NCI-H2196 treated with DMSO at 0.1 percent for 48 hours (cell line): ENCODE data around the gene STK16.

Experiments used
- DNase-seq: peaks from one replicate; lab custom pipeline; 2025; ENCODE audit not compliant: unreplicated experiment; lab: John Stamatoyannopoulos, UW

STK16 gene

GRCh38 chr2:219268294-219268693 lies 23.0 kb downstream of the STK16 start:
- no peak for DNase-seq

- peak; percentile 51 for DNase-seq
Measured at GRCh38 chr2:219269362-219270054, 24.2 kb downstream of the STK16 start.

- no peak for DNase-seq
Measured at GRCh38 chr2:219270055-219270372, 24.7 kb downstream of the STK16 start.

DNA sequence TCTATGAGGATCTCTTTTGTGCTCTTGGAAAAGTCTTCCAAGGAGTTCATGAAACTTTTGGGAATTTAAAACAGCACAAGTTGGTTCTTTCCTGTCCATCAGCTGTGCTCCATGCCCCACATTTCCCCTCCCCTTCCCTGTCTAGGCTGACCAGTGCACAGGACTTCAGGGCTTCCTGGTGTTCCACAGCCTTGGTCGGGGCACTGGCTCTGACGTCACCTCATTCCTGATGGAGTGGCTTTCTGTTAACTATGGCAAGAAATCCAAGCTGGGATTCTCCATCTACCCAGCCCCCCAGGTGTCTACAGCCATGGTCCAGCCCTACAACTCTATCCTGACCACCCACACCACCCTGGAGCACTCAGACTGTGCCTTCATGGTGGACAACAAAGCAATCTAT lies 25.7 kb downstream of the STK16 start:
- DNase-seq: no peak

- no peak for DNase-seq
Measured at GRCh38 chr2:219272356-219272755, 27.1 kb downstream of the STK16 start.

DNA sequence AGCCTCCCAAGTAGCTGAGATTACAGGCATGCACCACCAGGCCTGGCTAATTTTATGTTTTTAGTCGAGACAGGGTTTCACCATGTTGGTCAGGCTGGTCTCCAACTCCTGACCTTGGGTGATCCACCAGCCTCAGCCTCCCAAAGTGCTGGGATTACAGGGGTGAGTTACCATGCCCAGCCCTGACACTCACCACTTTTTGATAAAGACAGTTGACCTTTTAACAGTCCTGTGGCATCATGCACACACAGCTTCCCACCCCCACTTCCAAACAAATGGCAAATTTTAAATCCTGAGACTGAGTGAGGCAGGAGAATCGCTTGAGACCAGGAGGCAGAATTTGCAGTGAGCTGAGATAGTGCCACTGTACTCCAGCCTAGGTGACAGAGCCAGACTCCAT lies 27.7 kb downstream of the STK16 start:
- DNase-seq: no peak

DNA sequence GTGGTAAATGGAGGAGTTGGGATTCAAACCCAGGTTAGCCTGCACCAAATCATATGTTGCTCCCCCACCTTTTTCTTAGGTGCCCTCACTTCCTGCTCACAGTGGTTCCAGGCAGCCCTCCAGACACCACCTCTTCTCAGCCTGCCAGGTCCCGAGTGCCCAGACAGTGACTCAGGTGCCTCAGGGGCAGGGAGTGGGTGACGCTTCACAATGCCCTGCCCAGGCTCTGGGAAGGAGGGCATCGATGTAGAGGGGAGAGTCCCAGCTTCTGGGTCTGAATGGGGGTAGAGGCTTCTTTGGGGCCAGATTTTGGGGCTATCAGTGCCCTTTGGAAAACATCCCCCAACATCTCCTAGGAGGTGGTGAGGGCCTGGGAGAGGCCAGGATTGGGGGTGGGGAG lies 28.7 kb downstream of the STK16 start:
- DNase-seq: no peak

GRCh38 chr2:219274361-219274921 lies 29.2 kb downstream of the STK16 start:
- no peak for DNase-seq

DNA sequence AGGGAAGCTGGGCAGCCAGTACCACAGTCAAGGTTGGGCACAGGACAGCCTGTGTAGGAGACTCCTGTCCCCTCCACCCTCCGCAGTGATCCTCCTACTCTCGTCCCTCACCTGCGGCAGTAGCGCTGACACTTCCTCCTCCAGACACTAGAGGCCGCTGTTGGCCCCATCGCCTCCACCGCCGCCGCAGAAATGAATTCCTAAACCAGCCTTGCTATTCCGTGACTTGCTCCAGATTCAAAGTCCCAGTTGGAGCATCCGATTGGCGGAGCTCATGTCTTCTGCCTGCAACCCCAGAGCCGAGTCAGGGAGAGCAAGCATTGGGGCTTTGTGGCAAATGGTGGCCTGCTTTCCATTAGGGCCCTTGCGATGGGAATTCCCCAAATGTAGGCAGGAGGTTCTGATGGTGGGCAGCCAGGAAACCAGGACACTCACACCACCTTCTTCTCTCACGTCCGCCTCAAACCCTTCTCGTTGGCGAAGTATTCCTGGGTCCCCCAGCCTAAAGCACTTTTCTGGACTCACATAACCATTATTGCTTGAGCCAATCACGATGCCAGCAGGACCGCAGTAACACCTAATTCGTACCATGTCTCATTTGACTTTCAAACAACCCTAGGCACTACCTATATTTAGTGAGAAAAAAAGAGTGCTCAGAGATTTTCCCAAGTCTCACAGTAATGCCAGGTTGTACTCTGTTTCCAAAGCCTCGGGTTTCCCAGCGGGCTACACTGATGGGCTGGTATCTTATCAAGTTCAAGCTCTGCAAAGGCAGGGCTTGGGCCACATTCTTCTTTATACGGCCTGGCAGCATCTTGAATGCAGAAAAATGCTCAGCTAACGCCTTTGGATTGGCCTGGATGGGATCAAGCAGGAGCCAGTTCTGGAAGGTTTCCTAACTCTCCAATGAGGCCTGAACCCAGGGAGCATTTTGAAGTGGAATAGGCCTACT lies 32.7 kb downstream of the STK16 start:
- peak; percentile 86 for DNase-seq

- no peak for DNase-seq
Measured at GRCh38 chr2:219278655-219279150, 33.4 kb downstream of the STK16 start.

DNA sequence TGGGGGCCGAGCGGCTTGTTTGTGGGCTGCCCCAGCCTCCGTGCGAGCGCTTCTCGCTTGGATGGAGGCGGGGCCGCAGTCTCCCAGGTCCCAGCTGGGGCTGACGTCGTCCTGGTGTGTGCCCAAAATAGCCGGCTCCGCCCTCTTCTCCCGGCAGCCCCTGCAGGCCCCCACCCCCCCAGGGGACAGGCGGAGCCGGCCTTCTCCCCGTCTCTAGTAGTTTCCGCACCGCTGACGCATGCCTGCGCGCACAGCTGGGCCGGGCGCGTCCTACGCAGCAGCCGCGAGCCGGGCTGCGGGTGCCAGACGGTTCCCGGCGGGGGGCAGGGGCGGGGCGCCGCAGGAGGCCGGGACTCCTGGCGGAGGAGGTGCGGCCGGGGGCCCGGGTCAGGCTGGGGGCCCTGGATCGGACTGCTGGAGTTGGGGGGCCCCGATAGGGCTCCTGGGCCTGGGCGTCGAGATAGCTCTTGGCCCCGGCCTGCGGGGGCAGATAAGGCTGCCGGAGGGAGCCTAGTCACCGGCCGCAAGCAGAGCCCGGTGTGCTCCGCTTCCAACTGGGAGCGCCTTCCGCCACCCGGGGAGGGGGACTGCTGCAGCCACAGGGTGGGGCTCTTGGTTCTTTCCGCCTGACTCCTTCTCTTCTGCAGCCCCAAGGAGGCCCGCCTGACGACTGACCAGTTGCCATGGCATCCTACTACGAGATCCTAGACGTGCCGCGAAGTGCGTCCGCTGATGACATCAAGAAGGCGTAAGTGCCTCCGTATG lies 34.1 kb downstream of the STK16 start, which contains the start of gene DNAJB2:
TSS of gene DNAJB2 (plus strand) at position 216 of the 765 bp plus-strand sequence. CDS start at position 684, 468 bp downstream.
- DNase-seq: peak; percentile 96

DNA sequence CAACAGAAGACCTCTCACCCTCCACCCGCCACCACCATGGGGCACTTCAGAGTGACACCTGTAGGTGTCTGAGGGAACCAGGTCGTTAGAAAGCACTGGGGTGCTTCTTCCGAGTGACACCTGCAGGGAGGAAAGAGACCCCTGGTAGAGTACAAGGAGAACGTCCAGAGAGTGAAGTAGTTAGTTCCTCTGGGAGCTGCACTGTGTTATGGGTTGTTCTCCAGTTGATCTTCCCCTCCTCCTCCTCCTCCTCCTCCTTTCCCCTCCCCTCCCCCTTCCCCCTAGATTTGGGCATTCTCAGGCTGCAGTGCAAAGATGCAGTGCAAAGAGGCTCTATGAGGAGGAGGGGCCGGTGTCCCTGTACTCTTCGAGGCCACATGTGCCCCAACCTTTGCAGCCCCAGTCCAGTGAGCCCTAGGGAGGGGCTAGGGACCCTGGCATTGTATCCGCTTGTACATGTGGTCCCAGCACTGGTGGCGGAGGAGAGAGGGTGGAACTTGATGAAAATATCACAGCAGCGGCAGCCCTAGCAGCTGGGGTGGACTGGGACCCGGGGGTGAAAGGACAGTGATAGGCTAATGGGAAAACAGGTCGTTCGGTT lies 34.7 kb downstream of the STK16 start:
- DNase-seq: no peak

DNA sequence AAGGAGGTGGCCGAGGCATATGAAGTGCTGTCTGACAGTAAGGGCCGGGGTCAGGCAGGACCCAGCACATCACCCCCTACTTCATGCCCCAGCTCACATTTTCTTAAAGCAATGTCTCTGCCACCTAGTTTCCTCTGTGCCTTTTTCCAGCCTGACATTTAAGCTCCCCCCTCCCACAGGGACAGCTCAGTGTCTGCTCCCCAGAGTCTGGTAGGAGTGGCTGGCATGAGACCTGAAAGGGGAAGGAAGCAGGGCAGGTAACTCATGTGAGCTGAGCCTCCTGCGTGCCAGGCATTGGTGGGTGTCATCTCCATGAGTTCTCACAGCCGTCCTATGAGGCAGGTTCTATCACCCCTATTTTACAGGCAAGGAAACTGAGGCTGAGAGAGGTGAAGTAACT lies 35.4 kb downstream of the STK16 start:
- DNase-seq: no peak

DNA sequence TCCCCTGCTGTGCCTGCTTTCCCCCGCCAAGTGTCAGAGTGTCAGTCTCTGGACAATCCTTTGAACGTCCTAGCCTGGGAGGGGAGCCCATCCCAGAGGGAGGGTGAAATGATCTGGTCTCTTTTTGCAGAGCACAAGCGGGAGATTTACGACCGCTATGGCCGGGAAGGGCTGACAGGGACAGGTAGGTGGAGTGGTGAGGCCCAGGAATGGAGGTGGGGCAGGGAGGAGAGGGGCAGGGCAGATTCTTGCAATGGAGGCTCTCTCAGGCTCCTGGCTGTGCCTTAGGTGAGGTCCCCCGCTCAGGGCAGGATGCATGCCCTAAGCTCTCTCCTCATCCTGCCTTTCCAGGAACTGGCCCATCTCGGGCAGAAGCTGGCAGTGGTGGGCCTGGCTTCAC lies 36.3 kb downstream of the STK16 start:
- no peak for DNase-seq

DNA sequence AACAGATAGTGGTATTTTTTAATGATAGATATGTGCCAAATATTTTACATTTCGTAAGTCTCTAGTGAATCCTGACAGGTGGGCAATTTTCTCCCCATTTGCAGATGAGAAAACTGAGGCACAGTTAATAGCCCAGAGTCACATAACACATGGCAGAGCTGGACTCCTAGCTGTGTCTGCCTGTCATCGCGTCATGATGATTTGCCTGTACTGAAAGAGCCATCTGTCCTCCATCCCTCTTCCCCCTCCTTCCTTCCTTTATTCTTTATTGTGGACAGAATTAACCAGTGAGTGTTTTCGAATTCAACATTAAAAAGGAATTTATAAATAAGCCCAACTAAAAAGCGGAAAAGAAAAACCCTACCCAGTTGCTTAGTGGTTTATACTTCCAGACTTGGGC lies 37.1 kb downstream of the STK16 start:
- DNase-seq: no peak

- DNase-seq: no peak
Measured at GRCh38 chr2:219282943-219283581, 37.8 kb downstream of the STK16 start.

GRCh38 chr2:219284501-219285372 lies 39.5 kb downstream of the STK16 start:
- no peak for DNase-seq

GRCh38 chr2:219285373-219285735 lies 40.1 kb downstream of the STK16 start:
- DNase-seq: no peak

GRCh38 chr2:219285894-219286425 lies 40.7 kb downstream of the STK16 start:
- DNase-seq: no peak
